SJSA1 (cell line): ENCODE measurements around the gene TTC27. TPM values are rescaled to one million over a fixed set of nuclear protein-coding genes. Genes with fewer than 3 reads are reported as not detected.
"Not testable (repeated sequence)": the region's sequence is repeated elsewhere in the genome, so short reads cannot be mapped to it uniquely, and the experiment has no call there.

Experiments
- DNase-seq, 2 experiments: peaks; one replicate each; pipeline ENCODE4 v3.0.0-alpha.2; 2015 to 2020; ENCODE audit warnings: low spot score in 2 of 2, low read depth in 1 of 2
- H3K27ac ChIP-seq: fragments of 250-450 bp; sonication (Bioruptor Pico); 2 replicates; pipeline ENCODE4 v1.5.1; 2020; ENCODE audit warnings: mild to moderate bottlenecking, moderate library complexity
- H3K27me3 ChIP-seq: fragments of 250-450 bp; sonication (Bioruptor Pico); replicated peaks from 2 replicates; pipeline ENCODE4 v1.5.1; 2020; ENCODE audit warnings: mild to moderate bottlenecking, moderate library complexity
- H3K36me3 ChIP-seq: fragments of 250-450 bp; sonication (Bioruptor Pico); 2 replicates; pipeline ENCODE4 v1.5.1; 2020; ENCODE audit warnings: mild to moderate bottlenecking
- H3K4me1 ChIP-seq: fragments of 250-450 bp; sonication (Bioruptor Pico); replicated peaks from 2 replicates; pipeline ENCODE4 v1.6.1; 2021; ENCODE audit warnings: mild to moderate bottlenecking
- H3K4me3 ChIP-seq: fragments of 250-450 bp; sonication (Bioruptor Pico); 2 replicates; pipeline ENCODE4 v1.5.1; 2020; ENCODE audit warnings: mild to moderate bottlenecking
- H3K9me3 ChIP-seq: fragments of 250-450 bp; sonication (Bioruptor Pico); replicated peaks from 2 replicates; pipeline ENCODE4 v1.5.1; 2020; ENCODE audit warnings: mild to moderate bottlenecking
- total RNA-seq: library from RNA; depleted of rRNA; stranded (reverse); fragments of >200 nt; shearing (Covaris generic); gene quantifications from 2 replicates; pipeline ENCODE4 v1.2.3, GENCODE V29; 2014

Gene TTC27
- total RNA-seq, 1 experiment from 2014 or later: 23.7 TPM

- no peak for DNase-seq
- peaks cover 29% of the 10 kb centered on the region for H3K4me1 ChIP-seq
- no peaks in the 10 kb centered on the region; the same call in 1 of the 2 replicates for H3K9me3 ChIP-seq
- H3K27me3 ChIP-seq: no peaks in the 10 kb centered on the region
- H3K36me3 ChIP-seq: no peaks in the 10 kb centered on the region
- no peak overlapping the region for H3K4me3 ChIP-seq
- no peak overlapping the region for H3K27ac ChIP-seq
Observed at GRCh38 chr2:32830196-32830595, 202.3 kb downstream of the TTC27 start.

DNA sequence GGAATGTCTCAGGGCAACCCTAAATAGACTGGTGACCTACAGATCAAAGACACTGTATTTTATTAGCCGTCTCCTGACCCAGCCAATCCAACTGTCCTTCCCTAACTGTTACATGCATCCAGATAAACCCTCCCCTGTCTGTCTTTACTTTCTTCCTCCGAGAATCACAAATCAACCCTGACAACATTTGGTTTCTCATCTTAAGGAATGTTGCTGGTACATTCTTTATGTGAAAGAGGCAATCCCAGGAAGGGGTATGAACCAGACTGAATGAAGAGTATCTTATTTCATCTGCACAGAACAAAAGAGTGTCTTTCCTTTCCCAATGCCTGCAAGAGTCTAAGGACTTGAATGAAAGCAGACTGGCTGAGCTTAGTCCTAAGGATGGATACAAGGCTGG lies 205.0 kb downstream of the TTC27 start:
- H3K9me3 ChIP-seq: no peaks in the 10 kb centered on the region; the same call in 1 of the 2 replicates
- H3K27ac ChIP-seq: peak overlapping the region; percentile 40
- H3K4me1 ChIP-seq: peaks cover 15% of the 10 kb centered on the region
- H3K27me3 ChIP-seq: no peaks in the 10 kb centered on the region
- H3K4me3 ChIP-seq: no peak overlapping the region
- H3K36me3 ChIP-seq: no peaks in the 10 kb centered on the region
- peak in 1 of 2 experiments; percentile 58 for DNase-seq

DNA sequence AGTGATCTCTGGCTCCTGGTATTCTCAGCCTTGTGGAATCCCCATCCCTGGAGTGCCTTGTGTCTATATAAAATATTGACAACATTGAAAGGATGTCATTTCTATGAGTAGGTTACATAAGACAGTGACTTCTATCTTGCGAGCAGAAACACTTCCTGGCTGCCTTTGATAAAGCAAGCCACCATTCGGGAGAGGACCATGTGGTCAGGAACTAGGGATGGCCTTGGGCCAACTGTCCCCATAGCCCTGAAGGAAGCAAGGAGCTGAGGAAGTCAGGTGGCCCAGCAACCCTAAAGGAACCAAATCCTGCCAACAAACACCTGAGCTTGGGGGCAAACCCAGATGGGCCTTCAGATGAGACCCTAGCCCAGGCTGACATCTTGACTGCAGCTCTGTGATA lies 205.9 kb downstream of the TTC27 start:
- Histone ChIP-seq H3K36me3 (no peaks in the 10 kb centered on the region), H3K27ac (no peak overlapping the region), H3K4me1 (peaks cover 15% of the 10 kb centered on the region), H3K27me3 (no peaks in the 10 kb centered on the region), H3K9me3 (no peaks in the 10 kb centered on the region; the same call in 1 of the 2 replicates), H3K4me3 (no peak overlapping the region)
- DNase-seq: no peak

GRCh38 chr2:32835148-32835547 lies 207.3 kb downstream of the TTC27 start:
- H3K4me1 ChIP-seq: peaks cover 15% of the 10 kb centered on the region

GRCh38 chr2:32836933-32837332 lies 209.1 kb downstream of the TTC27 start:
- no peaks in the 10 kb centered on the region for H3K27me3 ChIP-seq
- H3K27ac ChIP-seq: no peak overlapping the region
- no peaks in the 10 kb centered on the region for H3K36me3 ChIP-seq
- DNase-seq: no peak
- H3K9me3 ChIP-seq: no peaks in the 10 kb centered on the region; the same call in 1 of the 2 replicates
- H3K4me3 ChIP-seq: no peak overlapping the region
- H3K4me1 ChIP-seq: peaks cover 15% of the 10 kb centered on the region

More at GRCh38 chr2:32835148-32835547, 207.3 kb downstream of the TTC27 start:
- Histone ChIP-seq H3K27me3 (no peaks in the 10 kb centered on the region), H3K36me3 (no peaks in the 10 kb centered on the region), H3K27ac (no peak overlapping the region), H3K9me3 (no peaks in the 10 kb centered on the region; the same call in 1 of the 2 replicates), H3K4me3 (no peak overlapping the region)
- DNase-seq: no peak

- Histone ChIP-seq H3K36me3 (no peaks in the 10 kb centered on the region), H3K4me1 (peaks cover 3% of the 10 kb centered on the region; the same call in 1 of the 2 replicates), H3K27ac (no peak overlapping the region), H3K27me3 (no peaks in the 10 kb centered on the region), H3K4me3 (no peak overlapping the region), H3K9me3 (no peaks in the 10 kb centered on the region)
- no peak for DNase-seq
Observed at GRCh38 chr2:32838418-32838817, 210.6 kb downstream of the TTC27 start.

DNA sequence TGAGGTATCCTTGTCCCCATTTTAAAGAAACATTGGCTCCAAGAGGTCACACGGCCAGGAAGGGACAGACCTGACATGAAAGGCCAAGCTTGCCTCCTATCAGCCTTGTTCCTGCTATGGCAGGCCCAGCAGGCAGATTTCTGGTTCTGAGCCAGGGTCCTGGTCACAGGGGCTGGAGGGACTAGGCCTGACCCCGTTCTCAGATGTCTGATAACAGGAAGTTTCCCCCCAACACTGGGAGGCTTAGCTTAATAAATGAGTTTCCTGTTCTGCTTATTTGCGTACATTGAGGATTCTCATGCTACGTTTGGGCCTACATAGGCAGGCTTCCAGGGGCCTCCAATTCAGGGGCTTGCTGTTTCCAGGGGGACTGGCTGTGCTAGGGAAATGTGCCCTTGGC lies 211.1 kb downstream of the TTC27 start:
- Histone ChIP-seq H3K27ac (no peak overlapping the region), H3K27me3 (no peaks in the 10 kb centered on the region), H3K4me3 (no peak overlapping the region), H3K36me3 (no peaks in the 10 kb centered on the region), H3K4me1 (no peaks in the 10 kb centered on the region; the same call in 1 of the 2 replicates), H3K9me3 (no peaks in the 10 kb centered on the region)
- DNase-seq: no peak

- H3K27me3 ChIP-seq: no peaks in the 10 kb centered on the region
- H3K4me1 ChIP-seq: no peaks in the 10 kb centered on the region
- no peaks in the 10 kb centered on the region for H3K9me3 ChIP-seq
- no peak overlapping the region for H3K4me3 ChIP-seq
- no peak for DNase-seq
- H3K36me3 ChIP-seq: no peaks in the 10 kb centered on the region
- no peak overlapping the region for H3K27ac ChIP-seq
Observed at GRCh38 chr2:32841931-32842898, 214.4 kb downstream of the TTC27 start.

GRCh38 chr2:32843699-32844098 lies 215.8 kb downstream of the TTC27 start:
- no peak overlapping the region for H3K27ac ChIP-seq
- no peaks in the 10 kb centered on the region for H3K27me3 ChIP-seq
- no peaks in the 10 kb centered on the region for H3K36me3 ChIP-seq
- H3K9me3 ChIP-seq: no peaks in the 10 kb centered on the region
- H3K4me3 ChIP-seq: no peak overlapping the region
- DNase-seq: no peak
- no peaks in the 10 kb centered on the region for H3K4me1 ChIP-seq

DNA sequence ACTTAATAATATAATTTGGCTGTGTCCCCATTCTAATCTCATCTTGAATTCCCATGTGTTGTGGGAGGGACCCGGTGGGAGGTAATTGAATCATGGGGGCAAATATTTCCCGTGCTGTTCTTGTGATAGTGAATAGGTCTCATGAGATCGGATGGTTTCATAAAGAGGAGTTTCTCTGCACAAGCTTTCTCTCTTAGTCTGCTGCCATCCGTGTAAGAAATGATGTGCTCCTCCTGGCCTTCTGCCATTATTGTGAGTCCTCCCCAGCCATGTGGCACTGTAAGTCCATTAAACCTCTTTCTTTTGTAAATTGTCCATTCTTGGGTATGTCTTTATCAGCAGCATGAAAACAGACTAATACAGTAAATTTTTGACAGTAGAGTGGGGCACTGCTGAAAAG lies 216.4 kb downstream of the TTC27 start:
- no peak for DNase-seq
- H3K4me3 ChIP-seq: no peak overlapping the region
- no peaks in the 10 kb centered on the region for H3K9me3 ChIP-seq
- no peaks in the 10 kb centered on the region for H3K4me1 ChIP-seq
- H3K36me3 ChIP-seq: no peaks in the 10 kb centered on the region
- no peaks in the 10 kb centered on the region for H3K27me3 ChIP-seq
- H3K27ac ChIP-seq: no peak overlapping the region

GRCh38 chr2:32846274-32846673 lies 218.4 kb downstream of the TTC27 start:
- H3K9me3 ChIP-seq, H3K27ac ChIP-seq: not testable (repeated sequence)

GRCh38 chr2:32847734-32848133 lies 219.9 kb downstream of the TTC27 start:
- H3K27ac ChIP-seq: no peak overlapping the region
- no peaks in the 10 kb centered on the region for H3K27me3 ChIP-seq
- DNase-seq: no peak
- H3K36me3 ChIP-seq: no peaks in the 10 kb centered on the region
- peaks cover 7% of the 10 kb centered on the region for H3K4me1 ChIP-seq
- H3K9me3 ChIP-seq: no peaks in the 10 kb centered on the region
- H3K4me3 ChIP-seq: no peak overlapping the region

More at GRCh38 chr2:32846274-32846673, 218.4 kb downstream of the TTC27 start:
- H3K4me1 ChIP-seq, H3K4me3 ChIP-seq, H3K36me3 ChIP-seq, H3K27me3 ChIP-seq, DNase-seq: not testable (repeated sequence)

GRCh38 chr2:32849456-32850194 lies 221.8 kb downstream of the TTC27 start:
- H3K27me3 ChIP-seq: no peaks in the 10 kb centered on the region
- no peak overlapping the region for H3K4me3 ChIP-seq
- DNase-seq: no peak
- H3K4me1 ChIP-seq: peaks cover 7% of the 10 kb centered on the region
- no peaks in the 10 kb centered on the region for H3K36me3 ChIP-seq
- H3K9me3 ChIP-seq: no peaks in the 10 kb centered on the region
- no peak overlapping the region for H3K27ac ChIP-seq
